ENCODE results near the gene TMEM35B.
"Not testable (repeated sequence)": the region's sequence is repeated elsewhere in the genome, so short reads cannot be mapped to it uniquely, and the experiment has no call there.

DNA sequence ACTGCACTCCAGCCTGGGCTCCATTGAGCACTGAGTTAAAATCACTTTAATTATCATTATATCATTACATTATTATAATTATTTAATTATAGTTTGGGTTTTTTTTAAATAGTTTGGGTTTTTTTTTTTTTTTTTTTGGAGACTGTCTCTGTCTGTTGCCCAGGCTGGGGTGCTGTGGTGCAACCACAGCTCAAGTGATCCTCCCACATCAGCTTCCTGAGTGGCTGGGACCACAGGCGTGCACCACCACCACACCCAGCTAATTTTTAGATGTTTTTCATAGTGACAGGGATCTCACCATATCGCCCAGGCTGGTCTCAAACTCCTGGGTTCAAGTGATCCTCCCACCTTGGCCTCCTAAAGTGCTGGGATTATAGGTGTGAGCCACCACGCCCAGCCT lies 16.9 kb downstream of the TMEM35B start:
- TF ChIP-seq, protein P1, sequence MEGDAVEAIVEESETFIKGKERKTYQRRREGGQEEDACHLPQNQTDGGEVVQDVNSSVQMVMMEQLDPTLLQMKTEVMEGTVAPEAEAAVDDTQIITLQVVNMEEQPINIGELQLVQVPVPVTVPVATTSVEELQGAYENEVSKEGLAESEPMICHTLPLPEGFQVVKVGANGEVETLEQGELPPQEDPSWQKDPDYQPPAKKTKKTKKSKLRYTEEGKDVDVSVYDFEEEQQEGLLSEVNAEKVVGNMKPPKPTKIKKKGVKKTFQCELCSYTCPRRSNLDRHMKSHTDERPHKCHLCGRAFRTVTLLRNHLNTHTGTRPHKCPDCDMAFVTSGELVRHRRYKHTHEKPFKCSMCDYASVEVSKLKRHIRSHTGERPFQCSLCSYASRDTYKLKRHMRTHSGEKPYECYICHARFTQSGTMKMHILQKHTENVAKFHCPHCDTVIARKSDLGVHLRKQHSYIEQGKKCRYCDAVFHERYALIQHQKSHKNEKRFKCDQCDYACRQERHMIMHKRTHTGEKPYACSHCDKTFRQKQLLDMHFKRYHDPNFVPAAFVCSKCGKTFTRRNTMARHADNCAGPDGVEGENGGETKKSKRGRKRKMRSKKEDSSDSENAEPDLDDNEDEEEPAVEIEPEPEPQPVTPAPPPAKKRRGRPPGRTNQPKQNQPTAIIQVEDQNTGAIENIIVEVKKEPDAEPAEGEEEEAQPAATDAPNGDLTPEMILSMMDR (IDR thresholded peaks at IDR 0.05; ENCODE audit: borderline replicate concordance, extremely low read depth, low read length, poor library complexity, severe bottlenecking): not testable (repeated sequence)
- not testable (repeated sequence) for TF ChIP-seq EZH2 (IDR thresholded peaks at IDR 0.05; ENCODE audit: borderline replicate concordance, low read depth, low read length, severe bottlenecking)

Measured in DND-41 (cell line).